Keratinocyte (primary cell): Measurements from ENCODE around the gene PTPRT. TPM values are rescaled to one million over a fixed set of nuclear protein-coding genes. Genes with fewer than 3 reads are reported as not detected.

Source experiments
- DNase-seq: peaks from one replicate; pipeline ENCODE4 v3.0.0-alpha.2; 2011; ENCODE audit warnings: low read depth, missing footprints, low spot score
- FAIRE-seq: peaks from 2 replicates; lab custom pipeline; 2011; peaks lifted over from hg19 to GRCh38; lab: Jason Lieb, UNC
- H2AFZ ChIP-seq: 2 replicates; pipeline ENCODE4 v1.6.0; 2012; ENCODE audit warnings: low read length, control low read depth, inconsistent platforms; ENCODE audit not compliant: control insufficient read depth
- H3K27ac ChIP-seq: 2 replicates; pipeline ENCODE4 v1.5.1; 2011; ENCODE audit warnings: low read length; ENCODE audit not compliant: control insufficient read depth, insufficient read depth
- H3K27me3 ChIP-seq: 3 replicates; pipeline ENCODE4 v1.6.0; 2011; ENCODE audit warnings: low read length; ENCODE audit not compliant: control insufficient read depth, insufficient read depth; ENCODE audit errors: extremely low read depth
- H3K36me3 ChIP-seq, 2 experiments: 2 replicates in 1 of 2; 3 replicates in 1 of 2; pipeline ENCODE4 v1.5.1; 2011; ENCODE audit warnings: low read length in 2 of 2, mild to moderate bottlenecking in 1 of 2; ENCODE audit not compliant: control insufficient read depth in 2 of 2, insufficient read depth in 2 of 2; ENCODE audit errors: extremely low read depth in 1 of 2
- H3K4me1 ChIP-seq: 3 replicates; pipeline ENCODE4 v1.5.1; 2011; ENCODE audit warnings: low read length; ENCODE audit not compliant: control insufficient read depth, insufficient read depth; ENCODE audit errors: extremely low read depth
- H3K4me2 ChIP-seq: 3 replicates; pipeline ENCODE4 v1.6.0; 2011; ENCODE audit warnings: low read depth, low read length; ENCODE audit not compliant: control insufficient read depth, insufficient read depth; ENCODE audit errors: extremely low read depth
- H3K4me3 ChIP-seq, 3 experiments: fragments of 200-600 bp in 1 of 3; sonication (generic) in 1 of 3; 2 replicates in 2 of 3; 3 replicates in 1 of 3; pipeline ENCODE4 v1.5.1; 2011 to 2016; ENCODE audit warnings: low read length in 3 of 3, mild to moderate bottlenecking in 3 of 3, control low read depth in 2 of 3, inconsistent platforms in 1 of 3, low read depth in 1 of 3, mixed read lengths in 1 of 3, mixed run types in 1 of 3, moderate library complexity in 1 of 3; ENCODE audit not compliant: control insufficient read depth in 2 of 3, insufficient read depth in 2 of 3; ENCODE audit errors: extremely low read depth in 1 of 3
- H3K79me2 ChIP-seq: 2 replicates; pipeline ENCODE4 v1.6.0; 2012; ENCODE audit warnings: low read length; ENCODE audit not compliant: control insufficient read depth, insufficient read depth
- H3K9ac ChIP-seq: 3 replicates; pipeline ENCODE4 v1.6.0; 2011; ENCODE audit warnings: low read length; ENCODE audit not compliant: control insufficient read depth, insufficient read depth; ENCODE audit errors: extremely low read depth
- H3K9me1 ChIP-seq: 3 replicates; pipeline ENCODE4 v1.6.0; 2011; ENCODE audit warnings: low read length; ENCODE audit not compliant: control insufficient read depth, insufficient read depth; ENCODE audit errors: extremely low read depth
- H3K9me3 ChIP-seq: 2 replicates; pipeline ENCODE4 v1.5.1; 2012; ENCODE audit warnings: low read depth, low read length; ENCODE audit not compliant: control insufficient read depth
- H4K20me1 ChIP-seq: 3 replicates; pipeline ENCODE4 v1.6.0; 2011; ENCODE audit warnings: low read length; ENCODE audit not compliant: control insufficient read depth, insufficient read depth; ENCODE audit errors: extremely low read depth
- CTCF ChIP-seq, 3 experiments: IDR thresholded peaks in 1 of 3; conservative IDR thresholded peaks in 1 of 3; optimal IDR thresholded peaks in 1 of 3; 2 replicates in 2 of 3; 3 replicates in 1 of 3; pipeline versions ENCODE3 to v1.5.1; 2011; ENCODE audit warnings: low read length in 3 of 3, mild to moderate bottlenecking in 3 of 3, moderate library complexity in 2 of 3, control low read depth in 1 of 3, inconsistent platforms in 1 of 3; ENCODE audit not compliant: insufficient read depth in 2 of 3; ENCODE audit errors: extremely low read depth in 1 of 3
- EZH2 ChIP-seq: IDR thresholded peaks from one replicate; pipeline ENCODE4 v1.6.1; 2012; ENCODE audit warnings: inconsistent platforms, mild to moderate bottlenecking, low read length, moderate library complexity
- dilution Hi-C: fragments of 300-500 bp; cut with MboI; formaldehyde crosslinking; loops from one replicate; pipeline ENCODE4 v1.7.0; 2020; ENCODE audit warnings: low sequenced_read_pairs; ENCODE audit not compliant: extremely low pct_ligation_motif_present
- polyA plus RNA-seq, 5 experiments: library from polyadenylated mRNA; depleted of rRNA in 3 of 5; stranded (reverse) in 3 of 5; stranded (forward) in 1 of 5; unstranded in 1 of 5; fragments of >200 nt; gene quantifications; 1 replicate in 1 of 5; 2 replicates in 3 of 5; 3 replicates in 1 of 5; pipeline versions ENCODE4 v1.2.1 to v1.2.3, GENCODE V29; 2011 to 2012; ENCODE audit warnings: missing spikeins in 2 of 5, low read depth in 1 of 5, low replicate concordance in 1 of 5

Gene PTPRT
- polyA plus RNA-seq, 1 donor (not counting 4 experiments of a cell fraction or from before 2014, with no cell fraction given): not detected

- Histone ChIP-seq H3K79me2 (no peaks in the 10 kb centered on the region), H2AFZ (no peak overlapping the region), H3K4me3 (no peak overlapping the region), H3K27ac (no peak overlapping the region), H3K9me1 (no peaks in the 10 kb centered on the region), H3K4me1 (no peaks in the 10 kb centered on the region), H3K27me3 (no peaks in the 10 kb centered on the region), H3K9me3 (no peaks in the 10 kb centered on the region), H4K20me1 (no peaks in the 10 kb centered on the region), H3K4me2 (no peak overlapping the region), H3K9ac (no peak overlapping the region), H3K36me3 (no peaks in the 10 kb centered on the region)
- no peak for DNase-seq
- no peak for FAIRE-seq
- dilution Hi-C loops: no loop called here
- TF ChIP-seq CTCF (optimal IDR thresholded peaks at IDR 0.05 in 1 of 3, IDR thresholded peaks at IDR 0.05 in 1 of 3, conservative IDR thresholded peaks at IDR 0.05 in 1 of 3; ENCODE audit: extremely low read depth in 1 of 3, insufficient read depth in 2 of 3, low read length in 3 of 3) (no peak), EZH2 (no peak)
These were observed 46.3 kb upstream of the PTPRT start for GRCh38 chr20:43235998-43236397.

- dilution Hi-C loops: no loop called here
- Histone ChIP-seq H3K9me1 (no peaks in the 10 kb centered on the region), H3K27me3 (no peaks in the 10 kb centered on the region), H4K20me1 (no peaks in the 10 kb centered on the region), H3K36me3 (no peaks in the 10 kb centered on the region), H3K4me2 (no peak overlapping the region), H3K4me1 (no peaks in the 10 kb centered on the region), H3K9ac (no peak overlapping the region), H3K4me3 (no peak overlapping the region), H3K27ac (no peak overlapping the region), H3K9me3 (peaks cover 2% of the 10 kb centered on the region), H2AFZ (no peak overlapping the region), H3K79me2 (no peaks in the 10 kb centered on the region)
- TF ChIP-seq CTCF (optimal IDR thresholded peaks at IDR 0.05 in 1 of 3, IDR thresholded peaks at IDR 0.05 in 1 of 3, conservative IDR thresholded peaks at IDR 0.05 in 1 of 3; ENCODE audit: extremely low read depth in 1 of 3, insufficient read depth in 2 of 3, low read length in 3 of 3) (no peak), EZH2 (no peak)
- DNase-seq (no peak), FAIRE-seq (no peak)
These were observed 42.1 kb upstream of the PTPRT start for GRCh38 chr20:43231829-43232228.
